ENCODE data around the gene WDR37. TPM values are rescaled to one million over a fixed set of nuclear protein-coding genes. Genes with fewer than 3 reads are reported as not detected.

Gene WDR37
- total and polyA plus RNA-seq, 10 donors: 8.4 to 60.6 (median 33.9) TPM

GRCh38 chr10:1010703-1011102 is 45.5 kb upstream of the WDR37 start:
- Histone ChIP-seq H3K27me3 (replicated peaks in 1 of 7) (no peaks in the 10 kb centered on the region), H3K9me3 (no peaks in the 10 kb centered on the region), H3K4me3 (no peak overlapping the region), H3K4me1 (no peaks in the 10 kb centered on the region), H3K36me3 (peaks cover 0 to 99% (median 92%) of the 10 kb centered on the region in 6 donors), H3K27ac (no peak overlapping the region)
- intact Hi-C loops (cut with DNase I; ENCODE audit: low total_unique reads): no loop called here
- TF ChIP-seq POLR2AphosphoS5 (IDR thresholded peaks at IDR 0.05): no peak
- no peak for TF ChIP-seq CTCF (IDR thresholded peaks at IDR 0.05 in 8 of 11, conservative IDR thresholded peaks at IDR 0.05 in 3 of 11)
- TF ChIP-seq POLR2A (IDR thresholded peaks at IDR 0.05): no peak
- WGBS, 5 donors: 88 to 95% (median 94%) methylated on average over 7 of the region's 7 CpGs
- DNase-seq: peak; percentile 38

DNA sequence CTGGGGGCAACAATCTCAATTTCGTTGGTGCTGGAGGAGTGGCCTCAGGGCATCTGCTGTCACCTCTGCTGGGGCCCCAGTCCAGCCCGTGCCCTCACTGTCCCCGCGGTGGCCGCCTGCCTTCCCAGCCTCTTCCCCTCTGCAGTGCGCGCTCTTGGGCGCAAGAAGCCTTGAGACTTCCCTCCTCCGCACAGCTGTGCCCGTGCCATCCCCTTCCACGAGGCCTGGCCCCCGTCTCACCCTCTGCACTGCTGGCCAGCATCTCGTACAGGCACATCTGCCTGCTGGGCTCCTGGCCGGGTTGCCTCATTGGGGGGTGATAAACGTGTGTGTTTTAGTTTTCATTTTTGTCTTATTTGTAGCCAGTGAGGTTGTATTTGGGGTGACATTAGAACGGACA is 44.5 kb upstream of the WDR37 start:
- Histone ChIP-seq H3K4me1 (no peaks in the 10 kb centered on the region), H3K27ac (no peak overlapping the region), H3K4me3 (no peak overlapping the region), H3K27me3 (replicated peaks in 1 of 7) (no peaks in the 10 kb centered on the region), H3K36me3 (peaks cover 0 to 99% (median 92%) of the 10 kb centered on the region in 6 donors), H3K9me3 (no peaks in the 10 kb centered on the region)
- intact Hi-C loops (cut with DNase I; ENCODE audit: low total_unique reads): no loop called here
- TF ChIP-seq POLR2A (IDR thresholded peaks at IDR 0.05) (no peak), POLR2AphosphoS5 (IDR thresholded peaks at IDR 0.05) (peak in 1 of 3 donors; percentile 35)
- DNase-seq: peak; percentile 67
- WGBS, 5 donors: 94 to 100% (median 95%) methylated on average over 16 of the region's 16 CpGs

GRCh38 chr10:1015688-1016087 is 40.5 kb upstream of the WDR37 start:
- Histone ChIP-seq H3K36me3 (peaks cover 3 to 99% (median 85%) of the 10 kb centered on the region in 6 donors), H3K27me3 (replicated peaks in 1 of 7) (no peaks in the 10 kb centered on the region), H3K27ac (no peak overlapping the region), H3K4me1 (no peaks in the 10 kb centered on the region), H3K4me3 (no peak overlapping the region), H3K9me3 (no peaks in the 10 kb centered on the region)
- intact Hi-C loops (cut with DNase I; ENCODE audit: low total_unique reads): no loop called here
- peak; percentile 24 for DNase-seq
- 90 to 96% (median 94%) methylated on average over 10 to 11 of the region's 11 CpGs for WGBS, 5 donors
- TF ChIP-seq POLR2AphosphoS5 (IDR thresholded peaks at IDR 0.05) (no peak), CTCF (IDR thresholded peaks at IDR 0.05 in 8 of 11, conservative IDR thresholded peaks at IDR 0.05 in 3 of 11) (no peak)

DNA sequence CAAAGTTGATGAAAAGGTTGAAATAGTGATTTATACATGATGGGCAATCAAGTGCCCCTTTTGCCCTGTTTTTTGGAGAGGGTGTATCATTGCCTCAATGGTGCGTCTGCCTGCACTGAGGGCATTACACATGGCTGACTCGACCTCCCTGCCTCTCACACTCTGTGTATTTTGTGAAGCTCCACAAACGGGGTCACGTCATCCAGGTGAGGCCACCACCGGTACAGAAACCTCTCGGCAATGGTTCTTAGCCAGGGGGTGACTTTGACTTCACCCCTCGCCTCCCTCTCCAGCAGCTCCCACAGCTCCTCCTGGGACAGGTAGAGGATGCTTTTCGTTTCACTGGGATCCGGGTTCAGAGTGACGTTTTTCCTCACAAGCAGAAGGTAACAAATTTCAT is 36.8 kb upstream of the WDR37 start:
- Histone ChIP-seq H3K4me1 (no peaks in the 10 kb centered on the region), H3K9me3 (no peaks in the 10 kb centered on the region), H3K27me3 (replicated peaks in 1 of 7) (no peaks in the 10 kb centered on the region), H3K4me3 (no peak overlapping the region), H3K27ac (no peak overlapping the region), H3K36me3 (peaks cover 3 to 65% (median 51%) of the 10 kb centered on the region in 6 donors)
- peak; percentile 49 for DNase-seq
- WGBS, 5 donors: 90 to 97% (median 95%) methylated on average over 10 of the region's 10 CpGs
- intact Hi-C loops (cut with DNase I; ENCODE audit: low total_unique reads): no loop called here
- TF ChIP-seq POLR2AphosphoS5 (IDR thresholded peaks at IDR 0.05) (no peak), CTCF (IDR thresholded peaks at IDR 0.05 in 8 of 11, conservative IDR thresholded peaks at IDR 0.05 in 3 of 11) (no peak), POLR2A (IDR thresholded peaks at IDR 0.05) (no peak)

- H3K9me3 ChIP-seq: no peaks in the 10 kb centered on the region
- H3K36me3 ChIP-seq: peaks cover 3 to 57% (median 43%) of the 10 kb centered on the region in 6 donors
- H3K27ac ChIP-seq: no peak overlapping the region
- H3K4me3 ChIP-seq: no peak overlapping the region
- 94 to 98% (median 95%) methylated on average over 10 of the region's 10 CpGs for WGBS, 5 donors
- TF ChIP-seq POLR2A (IDR thresholded peaks at IDR 0.05) (no peak), POLR2AphosphoS5 (IDR thresholded peaks at IDR 0.05) (no peak), CTCF (IDR thresholded peaks at IDR 0.05 in 8 of 11, conservative IDR thresholded peaks at IDR 0.05 in 3 of 11) (no peak)
- H3K4me1 ChIP-seq: no peaks in the 10 kb centered on the region
- H3K27me3 ChIP-seq (replicated peaks in 1 of 7): no peaks in the 10 kb centered on the region
- intact Hi-C loops (cut with DNase I; ENCODE audit: low total_unique reads): no loop called here
- DNase-seq: peak; percentile 35
Measured at GRCh38 chr10:1020460-1020859, 35.7 kb upstream of the WDR37 start.
